NOMO-1 treated with DMSO at 0.1 percent for 48 hours (cell line): ENCODE measurements around the gene USP17L30.
"Not testable (repeated sequence)": the region's sequence is repeated elsewhere in the genome, so short reads cannot be mapped to it uniquely, and the experiment has no call there.

ENCODE experiments used
- DNase-seq: peaks from one replicate; lab custom pipeline; 2025; ENCODE audit not compliant: unreplicated experiment; lab: John Stamatoyannopoulos, UW

The USP17L30 gene, protein sequence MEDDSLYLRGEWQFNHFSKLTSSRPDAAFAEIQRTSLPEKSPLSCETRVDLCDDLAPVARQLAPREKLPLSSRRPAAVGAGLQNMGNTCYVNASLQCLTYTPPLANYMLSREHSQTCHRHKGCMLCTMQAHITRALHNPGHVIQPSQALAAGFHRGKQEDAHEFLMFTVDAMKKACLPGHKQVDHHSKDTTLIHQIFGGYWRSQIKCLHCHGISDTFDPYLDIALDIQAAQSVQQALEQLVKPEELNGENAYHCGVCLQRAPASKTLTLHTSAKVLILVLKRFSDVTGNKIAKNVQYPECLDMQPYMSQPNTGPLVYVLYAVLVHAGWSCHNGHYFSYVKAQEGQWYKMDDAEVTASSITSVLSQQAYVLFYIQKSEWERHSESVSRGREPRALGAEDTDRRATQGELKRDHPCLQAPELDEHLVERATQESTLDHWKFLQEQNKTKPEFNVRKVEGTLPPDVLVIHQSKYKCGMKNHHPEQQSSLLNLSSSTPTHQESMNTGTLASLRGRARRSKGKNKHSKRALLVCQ

DNA sequence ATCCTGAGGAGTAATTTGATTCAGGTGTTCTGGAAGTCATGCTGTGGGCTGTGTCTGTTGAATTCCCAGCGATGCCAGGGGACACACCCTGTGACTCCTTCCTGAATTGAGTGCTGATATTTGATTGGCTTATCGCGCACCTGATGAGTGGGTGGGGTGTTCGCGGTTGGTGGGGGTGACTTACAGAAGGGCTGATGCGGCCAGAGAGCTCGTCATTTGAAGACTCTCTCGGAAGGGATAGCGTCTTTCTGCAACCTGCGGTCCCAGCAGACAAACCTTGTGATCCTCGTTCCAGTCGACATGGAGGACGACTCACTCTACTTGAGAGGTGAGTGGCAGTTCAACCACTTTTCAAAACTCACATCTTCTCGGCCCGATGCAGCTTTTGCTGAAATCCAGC is at the start of gene USP17L30:
TSS of gene USP17L30 (plus strand) at position 301 of the 400 bp plus-strand sequence. CDS start at position 301, 0 bp downstream.
- DNase-seq = not testable (repeated sequence)

DNA sequence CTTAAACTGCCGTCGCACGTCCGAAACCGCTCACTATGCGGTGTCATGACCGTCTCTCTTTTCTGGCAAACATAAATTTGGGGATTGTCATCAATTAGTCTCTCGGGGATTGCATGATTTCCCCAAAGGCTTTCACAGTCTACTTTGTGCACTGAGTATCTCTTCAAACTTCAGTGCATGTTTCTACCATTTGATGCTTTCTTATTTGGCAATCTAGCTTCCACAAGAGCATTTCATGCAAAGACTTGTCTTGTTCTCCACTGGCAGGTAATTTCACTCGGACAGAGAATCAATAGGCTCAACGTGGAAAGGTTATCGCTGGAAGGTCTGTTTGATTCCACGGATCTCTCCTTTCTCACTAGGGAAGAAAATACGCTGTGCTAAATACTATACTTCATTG is 38.7 kb upstream of the USP17L30 start:
- DNase-seq = not testable (repeated sequence)

DNA sequence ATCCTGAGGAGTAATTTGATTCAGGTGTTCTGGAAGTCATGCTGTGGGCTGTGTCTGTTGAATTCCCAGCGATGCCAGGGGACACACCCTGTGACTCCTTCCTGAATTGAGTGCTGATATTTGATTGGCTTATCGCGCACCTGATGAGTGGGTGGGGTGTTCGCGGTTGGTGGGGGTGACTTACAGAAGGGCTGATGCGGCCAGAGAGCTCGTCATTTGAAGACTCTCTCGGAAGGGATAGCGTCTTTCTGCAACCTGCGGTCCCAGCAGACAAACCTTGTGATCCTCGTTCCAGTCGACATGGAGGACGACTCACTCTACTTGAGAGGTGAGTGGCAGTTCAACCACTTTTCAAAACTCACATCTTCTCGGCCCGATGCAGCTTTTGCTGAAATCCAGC is 38.1 kb upstream of the USP17L30 start, which contains the start of gene USP17L24:
TSS of gene USP17L24 (plus strand) at position 301 of the 400 bp plus-strand sequence. CDS start at position 301, 0 bp downstream.
- not testable (repeated sequence) for DNase-seq

DNA sequence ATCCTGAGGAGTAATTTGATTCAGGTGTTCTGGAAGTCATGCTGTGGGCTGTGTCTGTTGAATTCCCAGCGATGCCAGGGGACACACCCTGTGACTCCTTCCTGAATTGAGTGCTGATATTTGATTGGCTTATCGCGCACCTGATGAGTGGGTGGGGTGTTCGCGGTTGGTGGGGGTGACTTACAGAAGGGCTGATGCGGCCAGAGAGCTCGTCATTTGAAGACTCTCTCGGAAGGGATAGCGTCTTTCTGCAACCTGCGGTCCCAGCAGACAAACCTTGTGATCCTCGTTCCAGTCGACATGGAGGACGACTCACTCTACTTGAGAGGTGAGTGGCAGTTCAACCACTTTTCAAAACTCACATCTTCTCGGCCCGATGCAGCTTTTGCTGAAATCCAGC is 33.3 kb upstream of the USP17L30 start, which contains the start of gene USP17L25:
TSS of gene USP17L25 (plus strand) at position 301 of the 400 bp plus-strand sequence. CDS start at position 301, 0 bp downstream.
- not testable (repeated sequence) for DNase-seq

DNA sequence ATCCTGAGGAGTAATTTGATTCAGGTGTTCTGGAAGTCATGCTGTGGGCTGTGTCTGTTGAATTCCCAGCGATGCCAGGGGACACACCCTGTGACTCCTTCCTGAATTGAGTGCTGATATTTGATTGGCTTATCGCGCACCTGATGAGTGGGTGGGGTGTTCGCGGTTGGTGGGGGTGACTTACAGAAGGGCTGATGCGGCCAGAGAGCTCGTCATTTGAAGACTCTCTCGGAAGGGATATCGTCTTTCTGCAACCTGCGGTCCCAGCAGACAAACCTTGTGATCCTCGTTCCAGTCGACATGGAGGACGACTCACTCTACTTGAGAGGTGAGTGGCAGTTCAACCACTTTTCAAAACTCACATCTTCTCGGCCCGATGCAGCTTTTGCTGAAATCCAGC is 28.6 kb upstream of the USP17L30 start, which contains the start of gene USP17L26:
TSS of gene USP17L26 (plus strand) at position 301 of the 400 bp plus-strand sequence. CDS start at position 301, 0 bp downstream.
- DNase-seq = not testable (repeated sequence)

DNA sequence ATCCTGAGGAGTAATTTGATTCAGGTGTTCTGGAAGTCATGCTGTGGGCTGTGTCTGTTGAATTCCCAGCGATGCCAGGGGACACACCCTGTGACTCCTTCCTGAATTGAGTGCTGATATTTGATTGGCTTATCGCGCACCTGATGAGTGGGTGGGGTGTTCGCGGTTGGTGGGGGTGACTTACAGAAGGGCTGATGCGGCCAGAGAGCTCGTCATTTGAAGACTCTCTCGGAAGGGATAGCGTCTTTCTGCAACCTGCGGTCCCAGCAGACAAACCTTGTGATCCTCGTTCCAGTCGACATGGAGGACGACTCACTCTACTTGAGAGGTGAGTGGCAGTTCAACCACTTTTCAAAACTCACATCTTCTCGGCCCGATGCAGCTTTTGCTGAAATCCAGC is 23.8 kb upstream of the USP17L30 start, which contains the start of gene USP17L5:
TSS of gene USP17L5 (plus strand) at position 301 of the 400 bp plus-strand sequence. CDS start at position 301, 0 bp downstream.
- not testable (repeated sequence) for DNase-seq

DNA sequence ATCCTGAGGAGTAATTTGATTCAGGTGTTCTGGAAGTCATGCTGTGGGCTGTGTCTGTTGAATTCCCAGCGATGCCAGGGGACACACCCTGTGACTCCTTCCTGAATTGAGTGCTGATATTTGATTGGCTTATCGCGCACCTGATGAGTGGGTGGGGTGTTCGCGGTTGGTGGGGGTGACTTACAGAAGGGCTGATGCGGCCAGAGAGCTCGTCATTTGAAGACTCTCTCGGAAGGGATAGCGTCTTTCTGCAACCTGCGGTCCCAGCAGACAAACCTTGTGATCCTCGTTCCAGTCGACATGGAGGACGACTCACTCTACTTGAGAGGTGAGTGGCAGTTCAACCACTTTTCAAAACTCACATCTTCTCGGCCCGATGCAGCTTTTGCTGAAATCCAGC is 19.1 kb upstream of the USP17L30 start, which contains the start of gene USP17L27:
TSS of gene USP17L27 (plus strand) at position 301 of the 400 bp plus-strand sequence. CDS start at position 301, 0 bp downstream.
- not testable (repeated sequence) for DNase-seq

DNA sequence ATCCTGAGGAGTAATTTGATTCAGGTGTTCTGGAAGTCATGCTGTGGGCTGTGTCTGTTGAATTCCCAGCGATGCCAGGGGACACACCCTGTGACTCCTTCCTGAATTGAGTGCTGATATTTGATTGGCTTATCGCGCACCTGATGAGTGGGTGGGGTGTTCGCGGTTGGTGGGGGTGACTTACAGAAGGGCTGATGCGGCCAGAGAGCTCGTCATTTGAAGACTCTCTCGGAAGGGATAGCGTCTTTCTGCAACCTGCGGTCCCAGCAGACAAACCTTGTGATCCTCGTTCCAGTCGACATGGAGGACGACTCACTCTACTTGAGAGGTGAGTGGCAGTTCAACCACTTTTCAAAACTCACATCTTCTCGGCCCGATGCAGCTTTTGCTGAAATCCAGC is 14.3 kb upstream of the USP17L30 start, which contains the start of gene USP17L28:
TSS of gene USP17L28 (plus strand) at position 301 of the 400 bp plus-strand sequence. CDS start at position 301, 0 bp downstream.
- not testable (repeated sequence) for DNase-seq

DNA sequence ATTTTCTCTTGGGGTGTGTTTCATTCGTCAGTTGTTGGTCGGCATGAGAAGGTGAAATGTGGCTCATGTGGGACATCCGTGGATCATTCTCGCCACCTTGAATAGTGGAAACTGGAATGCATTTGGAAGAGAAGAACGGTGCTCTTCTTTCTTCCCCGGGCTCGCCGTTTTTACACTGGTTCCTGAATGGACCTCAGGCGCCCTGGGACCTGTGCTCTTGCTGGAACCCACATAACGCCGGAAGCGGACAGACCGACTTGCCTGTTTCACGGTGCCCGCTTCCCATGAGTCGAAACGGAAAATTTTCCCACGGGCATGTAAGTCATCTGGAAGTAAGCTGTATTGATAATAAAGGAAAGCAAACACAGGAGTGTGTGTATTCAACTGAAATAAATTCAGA is 12.1 kb upstream of the USP17L30 start:
- DNase-seq = not testable (repeated sequence)

DNA sequence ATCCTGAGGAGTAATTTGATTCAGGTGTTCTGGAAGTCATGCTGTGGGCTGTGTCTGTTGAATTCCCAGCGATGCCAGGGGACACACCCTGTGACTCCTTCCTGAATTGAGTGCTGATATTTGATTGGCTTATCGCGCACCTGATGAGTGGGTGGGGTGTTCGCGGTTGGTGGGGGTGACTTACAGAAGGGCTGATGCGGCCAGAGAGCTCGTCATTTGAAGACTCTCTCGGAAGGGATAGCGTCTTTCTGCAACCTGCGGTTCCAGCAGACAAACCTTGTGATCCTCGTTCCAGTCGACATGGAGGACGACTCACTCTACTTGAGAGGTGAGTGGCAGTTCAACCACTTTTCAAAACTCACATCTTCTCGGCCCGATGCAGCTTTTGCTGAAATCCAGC is 9.6 kb upstream of the USP17L30 start, which contains the start of gene USP17L29:
TSS of gene USP17L29 (plus strand) at position 301 of the 400 bp plus-strand sequence. CDS start at position 301, 0 bp downstream.
- DNase-seq = not testable (repeated sequence)

DNA sequence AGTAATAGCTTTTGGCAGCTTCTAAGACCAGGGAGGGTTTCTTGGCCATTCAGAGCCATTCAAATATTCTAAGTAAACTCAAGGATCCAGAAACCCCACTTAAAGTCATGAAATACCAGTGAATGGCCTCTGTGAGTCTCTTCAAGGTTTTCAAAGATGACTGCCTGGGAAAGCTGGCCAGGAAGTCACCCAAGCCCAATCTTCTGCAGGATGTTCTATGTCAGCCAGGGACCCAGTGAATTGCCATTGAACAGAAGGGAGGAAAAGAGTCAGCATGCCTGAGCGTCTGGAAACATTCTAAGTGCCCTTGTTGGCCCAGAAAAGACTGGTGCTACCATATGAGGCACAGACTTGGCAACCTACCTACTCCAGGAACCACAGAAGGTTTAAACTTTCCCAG is 17.0 kb downstream of the USP17L30 start:
- not testable (repeated sequence) for DNase-seq

DNA sequence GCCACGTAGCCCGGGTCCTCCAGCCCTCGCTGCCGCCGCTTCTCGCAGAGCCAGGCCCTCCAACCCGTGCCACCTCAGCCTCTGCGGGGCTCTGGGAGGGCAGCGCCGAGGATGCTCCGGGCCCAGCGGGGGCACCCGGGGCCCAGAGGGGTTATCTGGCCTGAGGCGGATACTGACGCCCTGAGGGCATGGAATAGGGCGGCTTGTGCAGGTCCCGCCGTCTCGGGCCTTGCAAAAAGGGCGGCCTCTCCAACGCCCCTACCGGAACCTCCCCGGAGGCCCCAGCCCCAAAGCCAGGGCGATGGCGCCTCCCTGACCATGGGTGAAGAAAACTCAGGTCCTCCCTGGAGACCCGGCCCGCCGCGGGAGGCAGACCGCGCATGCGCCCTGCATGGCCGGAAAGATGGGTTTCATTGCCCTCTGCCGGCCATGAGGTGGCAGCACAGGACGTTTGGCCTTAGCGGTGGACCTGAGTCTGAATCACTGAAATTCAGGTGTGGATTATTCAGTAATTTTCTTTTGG is 18.1 kb downstream of the USP17L30 start:
- DNase-seq = not testable (repeated sequence)

DNA sequence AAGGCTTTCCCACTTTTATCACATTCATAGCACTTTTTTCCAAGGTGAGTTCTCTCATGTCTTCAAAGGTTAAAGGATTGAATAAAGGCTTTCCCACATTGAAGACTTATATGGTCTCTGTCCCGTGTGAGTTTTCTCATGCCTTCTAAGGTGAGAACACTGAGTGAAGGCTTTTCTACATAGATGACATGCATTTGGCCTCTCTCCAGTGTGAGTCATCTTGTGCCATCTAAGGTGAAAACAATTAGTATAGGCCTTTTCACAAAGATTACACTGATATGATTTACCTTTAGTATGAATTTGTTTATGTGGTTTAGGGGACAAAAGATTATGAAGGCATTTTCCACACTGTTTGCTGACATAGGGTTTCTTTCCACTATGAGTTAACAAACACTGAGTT is 21.2 kb downstream of the USP17L30 start:
- DNase-seq = no peak

DNA sequence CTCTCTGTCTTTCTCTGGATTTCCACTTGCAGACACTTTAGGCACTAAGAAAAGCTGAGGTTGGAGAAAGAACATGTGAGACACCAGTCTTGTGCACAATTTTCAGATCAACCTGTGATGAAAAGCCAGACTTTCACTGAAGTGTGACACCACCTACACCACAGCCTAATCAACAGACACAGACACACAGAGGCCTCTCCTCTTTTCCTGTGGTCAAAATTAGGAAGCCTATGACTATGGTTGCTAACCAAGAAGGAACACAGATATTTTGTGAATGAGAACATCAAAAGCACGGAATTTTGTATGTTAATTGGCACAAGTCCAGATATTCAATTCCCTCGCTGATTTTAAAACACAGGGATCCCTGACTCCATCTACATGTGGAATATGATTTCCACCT is 26.1 kb downstream of the USP17L30 start:
- DNase-seq = not testable (repeated sequence)

DNA sequence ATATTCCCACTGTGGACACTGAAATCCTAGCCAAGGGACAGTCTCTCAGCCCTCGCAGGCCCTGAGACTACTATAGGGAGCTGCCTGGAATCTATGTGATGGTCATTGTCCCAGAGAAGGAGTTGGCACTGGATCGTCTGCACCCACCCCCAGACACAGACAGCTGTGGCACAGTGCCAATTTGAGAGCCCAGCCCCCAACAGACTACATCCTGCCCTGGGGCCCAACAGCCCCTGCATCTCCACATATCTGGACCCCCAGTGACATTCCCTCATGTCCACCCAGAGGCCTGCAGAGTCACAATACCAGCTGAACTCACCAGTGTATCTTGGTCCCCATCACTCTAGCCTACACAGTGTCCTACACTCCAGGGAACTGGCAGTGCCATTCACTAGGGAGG is 42.8 kb downstream of the USP17L30 start:
- DNase-seq = not testable (repeated sequence)

DNA sequence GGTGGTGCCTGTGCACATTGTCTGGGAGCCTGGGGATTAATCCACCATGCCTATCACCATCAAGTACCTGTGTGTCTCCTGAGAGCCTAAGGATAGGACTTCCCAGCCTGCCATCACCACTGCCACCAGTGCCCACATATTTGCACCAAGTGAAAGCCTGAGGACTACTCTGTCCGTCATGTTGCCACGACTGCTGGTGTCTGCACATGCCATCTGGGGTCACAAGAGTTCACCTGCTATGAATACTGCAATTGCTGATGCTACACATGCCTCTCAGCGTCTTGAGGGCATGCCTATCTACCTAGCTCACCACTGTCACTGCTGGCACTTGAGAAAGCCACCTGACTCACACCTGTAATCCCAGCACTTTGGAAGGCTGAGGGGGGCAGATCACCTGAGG is 43.6 kb downstream of the USP17L30 start:
- DNase-seq = not testable (repeated sequence)

DNA sequence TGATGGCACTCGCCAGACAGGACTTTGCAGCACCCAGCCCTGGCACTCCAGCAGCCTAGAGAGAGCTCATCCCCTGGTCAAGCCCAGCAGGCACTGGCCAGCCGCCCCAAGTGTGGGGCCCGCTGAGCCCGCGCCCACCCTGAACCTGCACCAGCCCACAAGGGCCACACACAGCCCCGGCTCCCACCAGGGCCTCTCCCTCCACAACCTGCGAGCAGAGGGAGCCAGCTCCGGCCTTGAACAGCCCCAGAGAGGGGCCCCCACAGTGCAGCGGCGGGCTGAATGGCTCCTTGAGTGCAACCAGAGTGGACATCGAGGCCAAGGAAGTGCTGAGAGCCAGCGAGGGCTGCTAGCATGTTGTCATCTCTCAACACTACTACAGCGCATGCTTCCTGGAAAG is 46.9 kb downstream of the USP17L30 start:
- no peak for DNase-seq
